ENCODE measurements around the gene VPS51.
"Not testable (repeated sequence)": the region's sequence is repeated elsewhere in the genome, so short reads cannot be mapped to it uniquely, and the experiment has no call there.

Gene VPS51

DNA sequence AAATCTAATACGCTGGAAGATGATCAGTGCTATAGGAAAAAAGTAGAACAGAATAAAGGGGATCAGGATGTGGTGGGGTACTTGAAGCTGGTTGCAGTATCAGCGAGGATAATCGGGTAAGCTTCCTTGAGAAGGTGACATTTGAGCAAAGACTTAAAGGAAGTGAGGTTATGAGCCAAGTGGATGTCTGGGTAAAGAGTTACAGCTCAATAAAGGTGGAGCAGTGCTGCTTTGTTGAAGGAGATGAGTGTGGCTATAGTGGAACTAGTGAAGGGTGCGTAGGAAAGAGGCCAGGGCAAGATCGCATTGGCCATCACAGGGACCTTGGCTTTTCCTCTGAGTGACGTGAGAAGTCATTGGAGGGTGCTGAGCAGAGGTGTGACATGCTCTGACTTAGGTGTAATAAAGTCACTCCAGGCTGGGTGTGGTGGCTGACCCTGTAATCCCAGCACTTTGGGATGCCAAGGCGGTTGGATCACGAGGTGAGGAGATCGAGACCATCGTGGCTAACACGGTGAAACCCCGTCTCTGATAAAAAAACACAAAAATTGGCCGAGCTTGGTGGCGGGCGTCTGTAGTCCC lies 40.6 kb downstream of the VPS51 start:
- no peak for DNase-seq

DNA sequence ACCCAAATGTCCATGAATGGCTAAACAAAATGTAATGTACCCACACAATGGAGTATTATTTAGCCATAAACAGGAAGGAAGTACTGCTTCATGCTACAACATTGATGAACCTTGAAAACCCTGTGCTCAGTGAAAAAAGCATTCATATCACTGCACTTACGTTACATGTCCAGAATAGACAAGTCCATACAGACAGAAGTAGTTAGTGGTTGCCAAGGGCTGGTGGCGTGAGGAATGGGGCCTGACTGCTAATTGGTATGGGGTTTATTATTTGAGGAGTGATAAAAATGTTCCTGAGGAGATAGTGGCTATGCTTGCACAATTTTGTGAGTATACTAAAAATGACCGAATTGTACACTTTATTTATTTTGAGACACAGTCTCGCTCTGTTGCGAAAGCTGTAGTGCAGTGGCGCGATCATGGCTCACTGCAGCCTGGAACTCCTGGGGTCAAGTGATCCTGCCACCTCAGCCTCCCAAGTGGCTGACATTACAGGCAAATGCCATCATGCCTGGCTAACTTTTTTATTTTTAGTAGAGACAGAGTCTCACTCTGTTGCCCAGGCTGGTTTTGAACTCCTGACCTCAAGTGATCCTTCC lies 46.0 kb downstream of the VPS51 start:
- no peak for DNase-seq

DNA sequence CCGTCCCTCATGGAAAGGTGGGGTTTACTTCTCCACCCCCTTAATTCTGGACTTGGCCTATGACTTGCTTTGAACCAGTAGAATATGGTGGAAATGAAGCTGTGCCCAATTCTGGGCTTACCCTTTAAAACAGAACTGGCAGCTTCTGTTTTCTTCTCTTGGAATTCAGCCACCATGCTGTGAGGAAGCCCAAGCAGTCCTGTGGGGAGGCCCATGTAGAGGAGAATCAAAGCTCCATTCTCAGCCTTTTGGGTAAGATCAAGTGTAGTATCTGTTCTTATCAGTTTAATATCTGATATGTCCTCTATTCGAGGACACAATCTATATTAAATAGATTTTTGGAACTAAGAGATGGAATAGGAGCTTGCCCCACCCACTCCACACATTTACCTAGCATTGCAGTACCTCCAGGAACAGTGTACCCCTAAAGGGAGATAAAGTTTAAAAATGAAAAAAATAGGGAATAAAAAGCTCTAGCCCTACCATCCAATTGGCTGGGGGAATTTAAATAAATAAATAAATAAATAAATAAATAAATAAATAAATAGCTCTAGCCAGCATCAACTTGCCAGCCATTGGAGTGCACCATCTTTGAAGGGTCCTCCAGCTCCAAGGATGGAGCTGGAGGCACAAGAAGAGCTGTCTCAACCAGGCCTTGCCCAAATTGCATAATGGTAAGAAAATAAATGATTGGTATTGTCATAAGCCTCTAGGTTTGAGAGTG lies 51.5 kb downstream of the VPS51 start:
- DNase-seq = no peak

DNA sequence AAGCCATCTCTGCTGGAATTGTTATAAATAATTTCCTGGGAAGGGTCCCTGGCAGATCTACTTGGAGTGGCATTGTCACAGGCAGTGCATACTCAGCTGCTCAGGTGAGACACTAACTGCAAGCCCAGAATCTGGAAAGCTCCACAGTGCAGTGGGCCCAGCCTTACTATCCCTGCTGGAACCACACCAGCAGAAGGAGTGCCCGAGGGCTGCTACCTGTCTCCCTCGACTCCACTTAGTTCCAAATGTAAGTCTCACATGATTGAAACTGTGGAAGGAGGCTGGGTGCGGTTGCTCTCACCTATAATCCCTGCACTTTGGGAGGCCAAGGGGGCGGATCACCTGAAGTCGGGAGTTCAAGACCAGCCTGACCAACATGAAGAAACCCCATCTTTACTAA lies 52.6 kb downstream of the VPS51 start:
- DNase-seq = no peak

DNA sequence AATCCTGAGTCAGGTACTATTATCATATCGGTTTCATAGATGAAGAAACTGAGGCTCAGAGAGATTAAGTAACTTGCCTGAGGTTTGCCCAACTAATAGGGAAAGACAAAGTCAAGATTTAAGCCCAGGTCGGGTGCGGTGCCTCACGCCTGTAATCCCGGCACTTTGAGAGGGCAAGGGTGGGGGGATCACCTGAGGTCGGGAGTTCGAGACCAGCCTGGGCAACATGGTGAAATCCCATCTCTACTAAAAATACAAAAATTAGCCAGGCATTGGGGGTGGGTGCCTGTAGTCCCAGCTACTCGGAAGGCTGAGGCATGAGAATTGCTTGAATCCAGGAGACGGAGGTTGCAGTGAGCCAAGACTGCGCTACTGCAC lies 54.1 kb downstream of the VPS51 start:
- not testable (repeated sequence) for DNase-seq

DNA sequence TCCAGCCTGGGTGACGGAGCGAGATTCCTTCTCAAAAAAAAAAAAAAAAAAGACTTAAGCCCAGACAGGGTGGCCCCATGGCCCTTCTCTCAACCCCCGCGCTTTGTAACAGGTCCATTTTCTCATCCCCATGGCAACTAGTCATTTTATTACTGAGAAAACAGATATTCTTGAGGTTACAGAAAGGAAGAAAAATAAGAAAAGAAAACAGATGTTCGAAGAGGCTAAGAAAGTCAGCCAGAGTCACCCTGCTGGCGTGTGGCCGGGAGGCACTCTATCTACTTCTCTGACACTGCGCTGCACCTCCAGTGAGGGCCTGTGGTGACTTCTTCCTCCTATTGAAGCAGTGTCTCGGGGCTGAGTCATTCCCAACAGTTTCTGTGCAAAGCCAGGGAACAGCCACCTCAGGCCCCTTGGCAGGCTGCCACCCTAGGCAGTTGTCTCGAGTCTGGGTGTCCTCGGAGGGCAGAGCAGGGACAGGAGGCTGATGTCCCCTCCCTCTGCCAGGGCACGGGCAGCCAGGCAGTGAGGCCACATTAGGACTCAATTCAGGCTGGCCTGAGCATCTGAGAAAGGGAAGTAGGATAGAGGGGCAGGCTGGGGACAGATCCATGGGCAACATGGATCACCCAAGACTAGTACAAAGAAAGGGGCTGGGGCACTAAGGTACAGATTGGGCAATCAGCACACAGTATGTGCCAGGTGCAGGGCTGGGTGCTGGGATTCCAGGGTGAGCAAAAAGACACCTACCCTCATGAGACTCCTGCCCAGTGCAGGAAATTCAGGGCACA lies 54.7 kb downstream of the VPS51 start:
- no peak for DNase-seq

DNA sequence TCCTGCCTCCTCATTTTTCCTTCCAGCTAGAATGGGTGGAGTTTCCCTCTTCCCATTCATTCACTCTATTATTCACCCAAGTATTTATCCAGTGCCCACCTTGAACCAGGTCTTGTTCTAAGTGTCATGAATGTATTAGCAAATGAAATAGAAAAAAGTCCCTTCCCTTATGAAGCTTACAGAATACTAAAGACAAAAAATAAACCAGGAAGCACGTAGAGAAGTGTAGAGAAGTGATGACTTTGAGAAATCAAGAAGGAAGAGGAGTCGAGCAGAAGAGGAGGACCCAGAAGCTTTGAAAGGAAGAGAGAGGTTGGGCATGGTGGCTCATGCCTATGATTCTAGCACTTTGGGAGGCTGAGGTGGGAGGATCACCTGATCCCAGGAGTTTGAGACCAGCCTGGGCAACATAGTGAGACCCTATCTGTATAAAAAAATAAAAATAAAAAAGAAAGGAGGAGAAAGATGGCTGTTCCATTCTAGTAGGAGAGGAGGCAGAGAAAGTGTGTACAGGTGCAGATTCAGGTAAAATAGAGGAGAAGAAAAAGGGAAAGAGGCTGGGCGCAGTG lies 55.4 kb downstream of the VPS51 start:
- DNase-seq = no peak

DNA sequence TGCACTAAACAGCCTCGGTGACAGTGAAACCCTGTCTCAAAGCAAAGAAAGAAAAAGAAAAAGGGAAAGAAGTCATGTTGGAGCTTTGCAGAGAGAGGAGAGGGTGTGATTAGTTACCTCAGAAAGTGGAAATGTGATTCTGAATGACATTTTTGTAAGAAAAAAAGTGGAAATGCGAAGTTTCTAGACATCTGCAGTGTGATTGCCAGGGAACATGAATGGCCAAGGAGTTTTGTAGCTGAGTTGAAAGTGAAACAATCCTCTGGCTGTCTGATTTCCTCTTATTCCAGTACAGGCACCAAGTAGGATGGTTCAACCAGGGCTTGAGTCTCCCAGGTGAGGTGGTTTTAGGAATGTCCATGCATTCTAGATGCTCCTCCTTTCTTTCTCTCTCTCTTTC lies 56.1 kb downstream of the VPS51 start:
- DNase-seq = no peak

DNA sequence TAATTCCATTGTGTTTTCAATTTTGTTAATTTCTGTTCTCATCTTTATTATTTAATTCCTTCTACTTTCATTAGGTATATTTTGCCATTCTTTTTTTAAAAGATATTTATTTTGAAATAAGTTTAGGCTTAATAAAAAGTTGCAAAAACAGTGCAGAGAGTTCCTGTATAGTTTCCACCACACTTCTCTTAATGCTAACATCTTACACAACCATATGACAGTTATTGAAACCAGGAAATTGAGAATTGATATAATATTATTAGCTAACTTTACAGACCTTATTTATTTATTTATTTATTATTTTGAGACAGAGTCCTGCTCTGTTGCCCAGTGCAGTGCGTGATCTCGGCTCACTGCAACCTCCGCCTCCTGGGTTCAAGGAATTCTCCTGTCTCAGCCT lies 60.2 kb downstream of the VPS51 start:
- no peak for DNase-seq

DNA sequence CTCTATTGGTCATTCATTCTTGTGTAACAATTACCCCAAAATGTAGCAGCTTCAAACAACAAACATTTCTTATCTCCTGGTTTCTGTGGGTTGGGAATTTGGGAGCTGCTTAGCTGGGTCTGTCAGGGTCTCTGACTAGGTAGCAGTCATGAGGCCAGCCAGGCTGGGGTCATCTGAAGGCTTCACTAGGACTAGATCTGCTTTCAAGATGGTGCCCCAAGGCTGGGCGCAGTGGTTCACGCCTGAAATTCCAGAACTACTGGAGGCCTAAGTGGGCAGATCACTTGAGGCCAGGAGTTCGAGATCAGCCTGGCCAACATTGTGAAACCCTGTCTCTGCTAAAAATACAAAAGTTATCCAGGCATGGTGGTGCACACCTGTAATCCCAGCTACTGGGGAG lies 60.9 kb downstream of the VPS51 start:
- DNase-seq = no peak

DNA sequence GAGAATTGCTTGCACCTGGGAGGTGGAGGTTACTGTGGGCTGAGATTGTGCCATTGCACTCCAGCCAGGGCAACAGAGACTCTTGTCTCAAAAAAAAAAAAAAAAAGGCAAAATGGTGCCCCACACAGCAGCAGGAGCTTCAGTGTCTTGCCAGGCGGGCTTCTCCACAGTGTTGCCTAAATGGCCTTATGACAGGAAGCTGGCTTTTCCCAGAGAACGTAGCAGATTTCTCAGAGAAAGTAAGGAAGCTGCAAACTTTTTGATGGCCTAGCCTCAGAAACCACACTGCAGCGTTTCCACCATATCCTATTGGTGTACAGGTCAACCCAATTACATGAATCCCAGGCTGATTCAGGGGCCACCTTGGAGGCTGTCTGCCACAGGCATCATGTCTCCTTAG lies 61.3 kb downstream of the VPS51 start:
- no peak for DNase-seq

DNA sequence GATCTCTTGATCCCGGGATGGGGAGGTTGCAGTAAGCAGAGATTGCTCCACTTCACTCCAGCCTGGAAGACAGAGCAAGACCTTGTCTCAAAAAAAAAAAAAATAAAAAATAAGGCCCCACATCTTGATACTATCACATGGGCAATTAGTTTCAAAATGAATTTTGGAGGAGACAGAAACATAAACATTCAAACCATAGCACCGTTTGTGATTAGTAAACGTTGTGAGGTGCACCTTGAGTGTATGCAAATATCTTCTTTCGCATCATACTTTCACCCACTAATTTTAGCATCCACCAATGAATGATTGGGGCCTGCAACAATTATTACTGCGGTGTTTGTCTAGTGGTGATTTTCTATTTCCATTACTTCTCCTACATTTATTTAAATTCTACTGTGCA lies 63.0 kb downstream of the VPS51 start:
- DNase-seq = no peak

DNA sequence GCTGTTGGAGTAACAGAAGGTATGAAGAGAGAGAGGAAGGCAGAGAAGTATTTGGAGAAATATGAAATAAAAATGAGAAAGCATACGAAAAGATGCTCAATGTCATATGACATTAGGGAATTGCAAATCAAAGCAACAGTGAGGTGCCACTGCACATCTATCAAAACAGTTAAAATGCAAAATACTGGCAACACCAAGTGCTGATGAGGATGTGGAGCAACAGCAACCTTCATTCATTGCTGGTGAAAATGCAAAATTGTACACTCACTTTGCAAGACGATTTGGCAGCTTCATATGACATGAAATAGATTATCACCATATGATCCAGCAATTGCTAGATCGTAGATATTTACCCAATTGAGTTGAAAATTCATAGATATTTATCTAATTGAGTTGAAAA lies 64.6 kb downstream of the VPS51 start:
- DNase-seq = no peak

Measured in NCI-H187 (cell line).